GM21786 (cell line): Measurements from ENCODE around the gene ICOS.

ENCODE experiments used
- ATAC-seq: cut with Tn5 transposase; IDR thresholded peaks from one replicate; pipeline ENCODE4 v1.9.1; 2021; ENCODE audit not compliant: unreplicated experiment

ICOS gene

DNA sequence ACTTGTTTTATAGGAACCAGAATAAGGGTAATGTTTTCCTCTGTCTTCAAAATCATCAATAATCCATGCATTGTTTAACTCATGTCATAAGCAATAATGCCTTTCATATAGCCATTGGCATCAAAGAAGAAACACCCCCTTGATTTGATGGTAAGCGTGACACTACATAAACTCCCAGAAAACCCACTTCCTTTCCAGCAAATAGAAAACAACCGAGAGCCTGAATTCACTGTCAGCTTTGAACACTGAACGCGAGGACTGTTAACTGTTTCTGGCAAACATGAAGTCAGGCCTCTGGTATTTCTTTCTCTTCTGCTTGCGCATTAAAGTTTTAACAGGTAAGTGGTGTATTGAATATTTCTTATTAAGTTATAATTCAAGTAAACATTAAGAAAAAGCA, at the start of gene ICOS:
Gene ICOS, plus strand, starts transcription at position 229 of the 400 bp plus-strand sequence. Its CDS starts 52 bp downstream, at position 281.
- ATAC-seq, result no peak

DNA sequence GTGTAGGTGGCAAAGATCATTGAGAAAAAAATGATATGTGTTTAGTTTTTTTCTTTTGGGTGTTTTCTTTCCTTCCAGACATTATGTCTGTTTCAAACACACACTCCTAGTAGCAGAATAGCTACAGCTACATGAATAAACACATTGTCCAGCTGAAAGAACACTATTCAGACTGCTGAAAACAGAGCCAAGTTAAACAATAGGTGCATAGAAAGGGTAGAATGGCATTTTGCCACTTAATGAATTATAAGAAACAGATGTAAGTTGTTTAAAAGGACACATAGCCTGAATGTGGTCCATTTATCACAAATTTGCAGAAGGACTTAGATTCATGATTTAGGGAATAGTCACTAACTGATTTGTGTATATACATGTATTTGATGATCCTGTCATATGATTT, 48.9 kb upstream of the ICOS start:
- no peak for ATAC-seq

DNA sequence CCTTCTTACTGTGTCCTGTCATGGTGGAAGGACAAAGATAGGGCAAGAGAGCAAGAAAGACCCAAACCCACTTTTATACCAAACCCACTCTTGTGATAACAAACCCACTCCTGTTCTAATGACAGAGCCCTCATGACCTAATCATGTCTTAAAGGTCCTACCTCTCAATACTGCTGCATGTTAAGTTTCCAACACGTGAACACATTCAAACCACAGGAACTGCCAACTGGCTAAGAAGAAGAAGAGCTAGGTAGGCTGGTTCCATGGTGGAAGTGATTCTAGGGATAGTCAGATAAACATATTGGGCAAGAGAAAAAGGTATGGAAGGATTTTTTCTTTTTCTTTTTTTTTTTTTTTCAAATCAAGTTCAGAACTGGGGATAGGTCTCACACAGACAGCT, 47.0 kb upstream of the ICOS start:
- no peak for ATAC-seq

GRCh38 chr2:203889944-203890343, 46.6 kb upstream of the ICOS start:
- no peak for ATAC-seq

DNA sequence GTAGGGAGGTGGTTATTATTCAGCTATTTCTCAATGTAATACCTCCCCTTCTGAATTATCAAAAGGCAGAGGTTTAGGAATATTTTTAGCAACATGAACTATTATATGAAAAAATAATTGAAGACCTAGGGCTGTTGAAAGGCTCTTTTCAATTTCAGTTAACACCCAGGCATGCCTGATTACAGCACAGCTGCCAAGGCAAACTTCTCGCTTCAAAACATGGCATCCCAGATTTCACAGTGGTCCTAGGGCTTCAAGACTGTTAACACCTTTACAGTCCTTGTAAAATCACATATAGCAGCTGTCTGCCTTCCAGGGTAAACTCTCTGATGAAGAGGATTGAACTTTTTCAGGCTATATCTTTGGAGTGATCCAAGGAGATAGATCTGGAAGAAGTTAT, 45.8 kb upstream of the ICOS start:
- ATAC-seq, result no peak

- ATAC-seq, result no peak
Observed at GRCh38 chr2:203891474-203891873, 45.1 kb upstream of the ICOS start.

DNA sequence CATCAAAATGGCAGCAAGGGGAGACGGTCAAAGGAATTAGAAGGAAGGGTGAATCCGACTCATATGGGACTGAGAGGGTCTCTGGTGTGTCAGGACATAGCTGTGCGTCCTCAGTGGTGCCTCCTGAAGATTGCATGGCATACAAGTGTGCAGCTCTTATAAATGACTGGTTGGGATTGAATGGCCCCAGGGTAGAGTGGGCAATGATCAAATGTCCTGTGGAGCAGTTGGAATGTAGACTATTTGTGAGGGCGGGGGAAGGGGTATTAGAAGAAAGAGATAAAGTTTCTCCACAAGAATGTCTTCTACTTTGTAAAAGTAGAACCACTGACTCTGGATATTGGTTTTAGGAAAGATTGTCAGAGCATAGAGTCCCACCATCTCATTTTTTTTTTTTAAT, 44.4 kb upstream of the ICOS start:
- ATAC-seq, result no peak

DNA sequence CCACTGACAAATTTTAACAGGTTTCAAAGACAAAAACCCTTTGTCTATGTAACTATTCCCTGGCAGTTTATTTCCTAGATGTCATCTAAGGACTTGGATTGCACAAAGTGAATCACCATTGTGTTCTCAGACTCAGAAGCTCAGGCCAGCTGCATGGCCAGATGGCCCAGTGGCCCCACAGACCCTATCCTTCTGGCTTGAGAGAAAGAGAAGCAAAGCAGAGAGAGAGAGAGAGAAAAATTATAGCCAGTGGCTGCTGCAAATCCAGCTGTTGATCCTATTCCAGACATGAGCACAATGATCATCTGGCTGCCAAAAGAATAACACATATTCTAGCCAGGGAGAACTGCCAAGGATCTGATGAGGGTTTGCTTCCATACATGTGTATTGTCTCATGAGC, 43.2 kb upstream of the ICOS start:
- ATAC-seq, result no peak

DNA sequence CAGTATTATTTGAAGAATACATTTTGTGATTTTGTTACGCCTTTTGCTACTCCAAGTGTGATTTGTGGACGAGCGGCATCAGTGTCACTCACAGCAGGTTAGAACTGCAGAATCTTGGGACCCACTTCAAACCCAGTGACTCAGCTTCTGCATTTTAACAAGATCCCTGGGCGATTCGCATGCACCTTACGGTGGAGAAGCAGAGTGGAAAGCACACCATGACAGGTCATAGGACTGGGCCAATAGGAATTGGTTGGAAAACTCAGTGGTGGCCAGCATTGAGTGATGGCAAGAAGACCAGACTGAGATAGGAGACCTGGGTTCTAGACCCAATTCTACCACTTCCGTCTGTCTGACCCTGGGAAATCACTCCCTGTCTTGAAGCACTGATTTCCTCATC, 42.7 kb upstream of the ICOS start:
- ATAC-seq, result no peak

DNA sequence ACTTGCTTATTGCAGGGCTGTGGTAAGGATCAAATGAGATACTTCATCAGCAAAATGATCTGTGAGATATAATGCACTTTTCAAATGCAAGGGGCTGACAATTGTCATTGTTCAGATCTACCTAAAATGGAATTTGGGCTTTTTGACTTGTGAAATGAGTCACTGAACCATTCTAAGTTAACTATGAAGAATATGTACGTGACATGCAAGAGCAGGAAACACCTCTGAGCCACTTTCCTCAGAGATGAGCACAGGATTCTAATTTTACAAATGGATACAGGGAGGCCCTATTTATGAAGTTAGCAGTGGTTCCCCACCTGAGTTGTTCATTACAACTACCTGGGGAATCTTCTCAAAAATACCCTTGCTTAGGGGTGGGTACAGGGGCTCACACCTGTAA, 42.3 kb upstream of the ICOS start:
- ATAC-seq, result no peak

DNA sequence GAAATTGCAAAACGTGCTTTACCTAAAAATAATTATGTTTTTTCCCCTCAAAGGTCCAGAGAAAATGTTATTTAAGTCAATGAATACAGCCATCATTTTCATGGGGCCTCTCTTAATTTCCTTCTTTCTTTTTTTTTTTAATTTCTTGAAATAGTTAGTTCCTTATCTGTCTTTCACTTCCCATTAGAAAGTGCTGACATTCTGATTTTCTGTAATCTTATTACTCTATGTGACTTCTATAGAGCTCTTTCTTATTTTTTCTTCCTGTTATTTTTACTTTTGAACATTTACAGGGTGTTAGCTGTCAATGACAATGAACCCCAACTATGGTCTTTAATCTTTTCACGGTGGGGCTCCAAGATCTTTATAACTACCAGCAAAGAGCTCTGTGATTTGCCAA, 39.0 kb upstream of the ICOS start:
- ATAC-seq, result no peak

- no peak for ATAC-seq
Observed at GRCh38 chr2:203898657-203899056, 37.9 kb upstream of the ICOS start.

DNA sequence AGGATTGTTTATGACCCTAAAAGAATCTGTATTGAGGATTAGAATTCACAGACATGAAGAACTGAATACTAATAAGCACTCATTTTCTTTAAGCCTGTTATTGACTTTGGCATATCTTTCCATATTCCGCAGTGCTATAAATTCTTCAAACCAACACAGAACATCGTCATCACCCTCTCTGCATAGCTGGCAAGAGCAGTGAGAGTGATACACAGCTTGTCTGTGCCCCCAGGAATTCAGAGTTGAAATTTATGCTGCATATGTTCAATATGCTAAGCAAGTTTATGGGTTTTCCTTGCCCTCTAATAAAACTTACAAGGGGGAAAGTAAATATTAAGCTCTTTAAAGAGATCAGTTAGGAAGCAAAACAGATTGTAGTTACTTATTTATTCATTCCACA, 36.3 kb upstream of the ICOS start:
- ATAC-seq, result no peak

- ATAC-seq, result no peak
Observed at GRCh38 chr2:203904022-203904421, 32.5 kb upstream of the ICOS start.

GRCh38 chr2:203905656-203906055, 30.9 kb upstream of the ICOS start:
- no peak for ATAC-seq

GRCh38 chr2:203908066-203908796, 28.3 kb upstream of the ICOS start:
- no peak for ATAC-seq

DNA sequence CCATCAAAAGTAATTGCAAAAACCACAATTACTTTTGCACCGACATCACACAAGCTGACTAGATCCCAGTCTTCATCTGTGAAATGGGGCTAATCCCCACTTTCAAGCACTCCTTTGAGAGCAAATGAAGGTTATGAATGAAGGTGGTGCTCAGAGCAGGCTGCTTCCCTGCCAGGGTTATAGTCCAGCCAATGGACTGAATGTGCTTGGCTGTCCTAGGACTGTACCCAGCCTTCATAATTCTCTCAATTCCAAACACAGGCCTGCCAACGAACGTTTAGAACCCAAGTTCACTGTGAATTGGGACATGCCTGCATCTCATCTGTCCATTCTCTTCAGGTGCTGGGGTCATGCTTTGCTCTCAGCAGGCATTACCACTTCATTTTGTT, 27.8 kb upstream of the ICOS start:
- no peak for ATAC-seq

- no peak for ATAC-seq
Observed at GRCh38 chr2:203909261-203909967, 27.1 kb upstream of the ICOS start.

DNA sequence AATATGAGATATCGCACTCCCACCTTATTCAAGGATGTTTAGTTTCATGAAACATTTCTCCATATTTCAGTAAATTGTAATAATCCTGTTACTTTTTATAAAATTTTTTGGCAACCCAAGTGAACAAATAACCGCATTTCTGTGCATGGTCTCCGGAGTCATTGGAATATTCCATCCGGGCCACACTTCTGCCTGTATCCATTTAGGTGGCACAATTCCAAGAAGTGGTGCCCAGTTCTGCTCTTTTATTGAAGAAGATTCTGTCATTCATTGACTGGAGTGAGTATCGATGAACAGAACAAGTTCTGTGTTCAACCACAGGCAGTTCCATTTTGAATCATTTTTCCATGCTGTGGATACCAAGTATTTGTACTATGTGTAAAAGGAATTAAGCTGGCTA, 26.6 kb upstream of the ICOS start:
- no peak for ATAC-seq

- no peak for ATAC-seq
Observed at GRCh38 chr2:203913947-203914346, 22.6 kb upstream of the ICOS start.

- no peak for ATAC-seq
Observed at GRCh38 chr2:203914546-203915182, 21.9 kb upstream of the ICOS start.

DNA sequence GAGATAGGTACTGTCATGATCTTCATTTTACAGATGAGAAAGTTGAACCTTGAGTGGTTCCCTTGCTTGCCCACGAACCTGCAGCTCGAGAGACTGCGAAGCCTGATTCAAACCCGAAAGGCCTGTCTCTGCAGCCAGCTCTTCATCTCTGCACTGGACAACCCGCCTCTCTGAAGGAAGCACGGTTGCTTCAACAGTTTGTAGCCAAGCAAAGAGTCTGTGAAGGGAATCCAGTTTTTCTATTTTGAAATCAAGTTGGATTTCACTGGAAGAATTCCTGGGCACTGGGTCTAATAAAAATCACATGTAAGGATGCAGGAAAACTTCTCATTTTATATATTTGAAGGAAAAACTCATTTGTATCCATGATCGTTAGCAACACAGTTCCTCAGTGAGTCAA, 21.3 kb upstream of the ICOS start:
- no peak for ATAC-seq
